ENCODE results near the gene KLHL21.
A peak's percentile ranks its signal among the peaks of the same experiment; 100 is the strongest.
"Not testable (repeated sequence)": the region's sequence is repeated elsewhere in the genome, so short reads cannot be mapped to it uniquely, and the experiment has no call there.

Gene KLHL21

DNA sequence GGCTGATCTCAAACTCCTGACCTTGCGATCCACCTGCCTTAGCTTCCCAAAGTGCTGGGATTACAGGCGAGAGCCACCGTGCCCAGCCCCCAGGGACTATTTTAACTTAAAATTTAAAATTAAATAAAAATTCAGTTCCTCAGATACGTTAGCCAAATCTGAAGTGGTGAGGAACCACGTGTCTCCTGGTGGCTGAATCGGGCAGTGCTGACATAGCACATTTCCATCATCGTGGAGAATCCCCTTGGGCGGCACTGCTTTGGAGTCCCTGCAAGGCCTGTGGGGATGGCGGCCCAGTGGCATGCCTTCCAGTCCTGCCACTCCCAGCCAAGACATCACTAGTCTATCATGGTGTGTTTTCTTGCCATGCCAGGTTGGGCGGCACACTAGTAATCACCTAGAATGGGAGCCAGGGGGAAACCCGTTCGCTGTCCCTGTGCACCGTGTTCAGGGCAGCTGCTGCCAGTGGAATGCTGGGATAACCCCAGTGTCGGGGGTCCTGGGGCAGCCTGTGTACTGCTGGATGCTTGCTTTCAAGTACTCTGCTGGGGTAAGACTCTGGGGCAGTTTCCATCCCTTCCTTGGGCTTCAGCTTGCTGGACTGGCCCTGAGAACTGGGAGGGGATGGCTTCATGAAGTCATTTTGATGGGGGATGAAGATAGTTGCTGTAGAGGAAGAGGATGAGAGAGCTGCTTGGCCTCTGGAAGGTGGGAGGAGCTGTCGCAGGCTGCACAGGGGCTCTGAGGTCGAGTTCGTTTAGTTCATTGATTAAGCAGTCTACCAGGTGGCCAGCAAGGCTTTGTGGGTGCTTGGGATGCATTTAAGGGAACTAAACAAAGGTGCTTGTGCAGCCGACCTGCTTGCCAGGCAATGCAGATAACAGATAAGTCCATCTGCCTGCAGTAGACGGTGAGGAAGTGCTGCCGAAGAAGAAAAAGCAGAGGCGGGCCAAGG is 18.3 kb downstream of the KLHL21 start:
- DNase-seq (ENCODE audit: low read depth in 2 of 2): no peak

DNA sequence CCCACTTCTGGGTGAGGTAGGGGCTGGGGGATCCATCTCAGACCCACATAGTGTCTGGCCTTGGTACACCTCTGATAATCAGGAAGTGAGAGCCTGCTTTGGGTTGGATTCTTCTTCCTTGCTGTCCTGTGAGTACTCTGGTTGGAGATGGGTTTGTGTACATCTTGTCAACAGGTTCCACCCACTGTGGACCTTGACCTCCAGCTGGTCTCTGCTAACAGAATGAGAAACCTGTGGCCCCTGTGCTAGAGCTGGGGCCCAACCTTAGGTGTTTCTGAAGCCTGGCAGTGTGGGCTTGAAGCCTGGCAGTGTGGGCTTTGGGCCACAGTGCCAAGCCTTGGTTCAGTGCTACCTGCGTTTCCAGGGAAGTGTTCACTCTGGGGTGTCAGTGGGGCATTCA is 20.3 kb downstream of the KLHL21 start:
- DNase-seq (ENCODE audit: low read depth in 2 of 2): no peak

DNA sequence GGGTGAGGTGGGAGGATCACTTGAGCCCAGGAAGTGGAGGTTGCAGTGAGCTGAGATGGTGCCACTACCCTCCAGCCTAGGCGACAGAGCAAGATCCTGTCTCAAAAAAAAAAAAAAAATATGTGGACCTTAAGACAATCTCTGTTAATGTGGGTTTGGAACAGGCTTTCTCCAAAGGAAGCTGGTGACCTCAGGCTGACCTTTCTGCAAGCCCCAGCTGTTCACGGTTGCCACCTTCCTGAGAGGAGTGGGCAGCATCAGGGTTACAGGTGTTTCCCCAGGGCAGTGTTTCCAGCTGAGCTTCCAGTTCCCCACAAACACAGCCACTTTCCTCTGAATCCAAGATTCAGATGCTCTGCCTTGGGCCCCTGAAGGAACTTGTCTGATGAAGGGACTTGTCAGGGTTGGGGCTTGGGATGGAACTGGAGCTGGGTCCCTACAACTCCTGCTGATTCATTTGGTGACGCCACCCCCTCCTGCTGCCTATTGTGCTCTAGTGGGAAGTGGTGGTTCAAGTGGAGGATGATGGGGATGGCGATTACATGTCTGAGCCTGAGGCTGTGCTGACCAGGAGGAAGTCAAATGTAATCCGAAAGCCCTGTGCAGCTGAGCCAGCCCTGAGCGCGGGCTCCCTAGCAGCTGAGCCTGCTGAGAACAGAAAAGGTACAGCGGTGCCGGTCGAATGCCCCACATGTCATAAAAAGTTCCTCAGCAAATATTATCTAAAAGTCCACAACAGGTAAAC is 20.9 kb downstream of the KLHL21 start:
- DNase-seq (ENCODE audit: low read depth in 2 of 2): no peak

DNA sequence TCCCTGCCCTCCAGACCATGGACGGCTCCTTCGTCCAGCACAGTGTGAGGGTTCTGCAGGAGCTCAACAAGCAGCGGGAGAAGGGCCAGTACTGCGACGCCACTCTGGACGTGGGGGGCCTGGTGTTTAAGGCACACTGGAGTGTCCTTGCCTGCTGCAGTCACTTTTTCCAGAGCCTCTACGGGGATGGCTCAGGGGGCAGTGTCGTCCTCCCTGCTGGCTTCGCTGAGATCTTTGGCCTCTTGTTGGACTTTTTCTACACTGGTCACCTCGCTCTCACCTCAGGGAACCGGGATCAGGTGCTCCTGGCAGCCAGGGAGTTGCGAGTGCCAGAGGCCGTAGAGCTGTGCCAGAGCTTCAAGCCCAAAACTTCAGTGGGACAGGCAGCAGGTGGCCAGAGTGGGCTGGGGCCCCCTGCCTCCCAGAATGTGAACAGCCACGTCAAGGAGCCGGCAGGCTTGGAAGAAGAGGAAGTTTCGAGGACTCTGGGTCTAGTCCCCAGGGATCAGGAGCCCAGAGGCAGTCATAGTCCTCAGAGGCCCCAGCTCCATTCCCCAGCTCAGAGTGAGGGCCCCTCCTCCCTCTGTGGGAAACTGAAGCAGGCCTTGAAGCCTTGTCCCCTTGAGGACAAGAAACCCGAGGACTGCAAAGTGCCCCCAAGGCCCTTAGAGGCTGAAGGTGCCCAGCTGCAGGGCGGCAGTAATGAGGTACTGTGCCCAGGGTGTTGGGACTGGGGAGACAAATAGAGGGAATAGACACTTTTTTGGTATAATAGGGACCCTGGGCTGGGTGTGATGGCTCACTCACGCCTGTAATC is 21.9 kb downstream of the KLHL21 start:
- no peak for DNase-seq (ENCODE audit: low read depth in 2 of 2)

DNA sequence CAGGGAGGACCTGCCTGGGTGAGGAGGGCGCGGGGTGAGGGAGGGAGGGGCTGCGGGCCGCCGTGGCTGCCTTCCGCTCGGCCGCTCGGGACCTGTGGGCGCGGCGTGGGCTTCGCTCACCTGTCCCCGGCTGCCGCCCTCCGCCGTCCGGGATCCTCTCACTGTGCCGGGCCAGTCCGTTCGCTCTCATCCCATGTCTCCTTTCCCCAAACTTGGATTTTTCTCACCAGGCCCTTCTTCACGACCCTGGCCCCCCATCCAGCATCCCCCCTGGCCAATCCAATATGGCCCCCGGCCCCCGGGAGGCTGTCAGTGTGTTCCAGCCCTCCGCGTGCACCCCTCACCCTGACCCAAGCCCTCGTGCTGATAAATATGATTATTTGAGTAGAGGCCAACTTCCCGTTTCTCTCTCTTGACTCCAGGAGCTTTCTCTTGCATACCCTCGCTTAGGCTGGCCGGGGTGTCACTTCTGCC is 22.5 kb downstream of the KLHL21 start:
- no peak for DNase-seq (ENCODE audit: low read depth in 2 of 2)

DNA sequence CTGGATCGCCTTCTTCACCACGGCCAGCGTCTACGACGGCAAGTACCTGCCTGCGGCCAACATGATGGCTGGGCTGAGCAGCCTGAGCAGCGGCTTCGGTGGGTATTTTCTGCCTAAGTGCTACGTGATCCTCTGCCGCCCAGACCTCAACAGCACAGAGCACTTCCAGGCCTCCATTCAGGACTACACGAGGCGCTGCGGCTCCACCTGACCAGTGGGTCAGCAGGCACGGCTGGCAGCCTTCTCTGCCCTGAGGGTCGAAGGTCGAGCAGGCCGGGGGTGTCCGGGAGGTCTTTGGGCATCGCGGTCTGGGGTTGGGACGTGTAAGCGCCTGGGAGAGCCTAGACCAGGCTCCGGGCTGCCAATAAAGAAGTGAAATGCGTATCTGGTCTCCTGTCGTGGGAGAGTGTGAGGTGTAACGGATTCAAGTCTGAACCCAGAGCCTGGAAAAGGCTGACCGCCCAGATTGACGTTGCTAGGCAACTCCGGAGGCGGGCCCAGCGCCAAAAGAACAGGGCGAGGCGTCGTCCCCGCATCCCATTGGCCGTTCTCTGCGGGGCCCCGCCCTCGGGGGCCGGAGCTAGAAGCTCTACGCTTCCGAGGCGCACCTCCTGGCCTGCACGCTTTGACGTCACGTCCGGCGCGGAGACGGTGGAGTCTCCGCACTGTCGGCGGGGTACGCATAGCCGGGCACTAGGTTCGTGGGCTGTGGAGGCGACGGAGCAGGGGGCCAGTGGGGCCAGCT is 23.1 kb downstream of the KLHL21 start, which contains the start of gene ZBTB48:
ZBTB48 (plus strand) TSS at position 621 of the 745 bp plus-strand sequence. CDS start 616 bp downstream, outside the sequence.
- DNase-seq (ENCODE audit: low read depth in 2 of 2): peak; percentile 93 to 95

DNA sequence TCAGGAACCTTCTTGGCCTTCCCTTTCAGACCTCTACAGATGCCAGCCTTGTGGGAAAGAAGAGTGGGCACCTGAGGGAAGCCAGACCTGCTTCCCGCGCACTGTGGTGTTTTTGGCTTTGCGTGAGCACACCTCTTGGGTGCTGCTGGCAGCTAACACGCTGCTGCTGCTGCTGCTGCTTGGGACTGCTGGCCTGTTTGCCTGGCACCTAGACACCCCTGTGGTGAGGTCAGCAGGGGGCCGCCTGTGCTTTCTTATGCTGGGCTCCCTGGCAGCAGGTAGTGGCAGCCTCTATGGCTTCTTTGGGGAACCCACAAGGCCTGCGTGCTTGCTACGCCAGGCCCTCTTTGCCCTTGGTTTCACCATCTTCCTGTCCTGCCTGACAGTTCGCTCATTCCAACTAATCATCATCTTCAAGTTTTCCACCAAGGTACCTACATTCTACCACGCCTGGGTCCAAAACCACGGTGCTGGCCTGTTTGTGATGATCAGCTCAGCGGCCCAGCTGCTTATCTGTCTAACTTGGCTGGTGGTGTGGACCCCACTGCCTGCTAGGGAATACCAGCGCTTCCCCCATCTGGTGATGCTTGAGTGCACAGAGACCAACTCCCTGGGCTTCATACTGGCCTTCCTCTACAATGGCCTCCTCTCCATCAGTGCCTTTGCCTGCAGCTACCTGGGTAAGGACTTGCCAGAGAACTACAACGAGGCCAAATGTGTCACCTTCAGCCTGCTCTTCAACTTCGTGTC is 23.9 kb downstream of the KLHL21 start:
- DNase-seq (ENCODE audit: low read depth in 2 of 2): no peak

DNA sequence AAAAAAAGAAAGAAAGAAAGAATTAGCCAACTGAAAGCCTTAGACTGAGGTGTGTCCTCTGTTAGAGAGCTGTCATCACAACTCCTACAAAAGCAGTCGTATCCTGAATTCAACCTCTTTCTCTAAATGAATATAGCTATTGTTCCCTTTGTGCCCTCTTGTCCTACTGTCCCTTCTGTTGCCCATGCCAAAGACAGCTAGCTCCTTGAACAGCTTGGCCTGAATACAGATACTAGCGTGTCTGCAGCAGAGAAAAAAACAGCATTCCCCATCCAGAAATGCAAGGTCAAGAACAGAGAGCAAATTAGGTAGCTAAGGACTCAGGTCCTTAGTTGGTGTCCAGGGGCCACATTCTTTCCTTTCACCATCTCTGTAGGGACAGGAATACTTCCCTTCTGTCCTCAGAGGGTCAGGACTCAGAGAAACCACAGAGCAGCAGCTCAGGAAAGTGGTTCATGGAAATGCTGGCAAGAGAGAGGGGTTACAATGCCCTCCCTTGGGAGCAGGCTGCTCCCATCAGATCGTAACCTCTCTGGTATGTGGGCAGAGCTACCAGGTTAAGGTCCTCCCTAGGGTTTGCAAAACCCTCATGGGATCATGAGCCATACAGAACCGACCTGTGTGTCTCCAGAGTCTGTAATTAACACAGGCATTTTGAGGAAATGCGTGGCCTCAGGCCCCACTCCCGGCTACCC is 24.7 kb downstream of the KLHL21 start:
- no peak for DNase-seq (ENCODE audit: low read depth in 2 of 2)

DNA sequence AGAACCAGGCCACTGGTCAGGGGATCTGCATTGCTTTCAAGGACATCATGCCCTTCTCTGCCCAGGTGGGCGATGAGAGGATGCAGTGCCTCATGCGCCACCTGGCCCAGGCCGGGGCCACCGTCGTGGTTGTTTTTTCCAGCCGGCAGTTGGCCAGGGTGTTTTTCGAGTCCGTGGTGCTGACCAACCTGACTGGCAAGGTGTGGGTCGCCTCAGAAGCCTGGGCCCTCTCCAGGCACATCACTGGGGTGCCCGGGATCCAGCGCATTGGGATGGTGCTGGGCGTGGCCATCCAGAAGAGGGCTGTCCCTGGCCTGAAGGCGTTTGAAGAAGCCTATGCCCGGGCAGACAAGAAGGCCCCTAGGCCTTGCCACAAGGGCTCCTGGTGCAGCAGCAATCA is 27.9 kb downstream of the KLHL21 start:
- no peak for DNase-seq (ENCODE audit: low read depth in 2 of 2)

DNA sequence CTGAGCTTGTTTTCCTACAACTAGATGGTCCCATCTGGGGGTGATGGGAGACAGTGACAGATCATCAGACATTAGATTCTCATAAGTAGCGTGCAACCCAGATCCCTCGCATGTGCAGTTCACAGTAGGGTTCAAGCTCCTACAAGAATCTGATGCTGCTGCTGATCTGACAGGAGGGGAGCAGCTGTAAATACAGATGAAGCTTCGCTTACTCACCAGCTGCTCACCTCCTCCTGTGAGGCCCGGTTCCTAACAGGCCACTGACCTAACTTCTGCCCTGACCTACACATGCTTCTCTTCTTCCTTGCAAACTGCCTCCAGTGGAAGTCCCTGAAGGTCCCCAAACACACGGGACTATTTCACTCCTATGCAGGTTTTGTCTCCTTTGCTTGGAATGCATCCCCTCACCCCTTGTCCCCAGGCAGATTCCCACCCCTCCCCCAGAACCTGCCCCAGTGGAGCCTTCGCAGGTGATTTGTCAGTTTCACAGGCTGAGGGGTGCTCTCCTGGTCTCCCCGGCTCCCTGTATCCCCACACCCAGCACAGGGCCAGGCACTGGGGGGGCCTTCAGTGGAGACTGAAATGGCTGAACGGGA is 28.5 kb downstream of the KLHL21 start:
- no peak for DNase-seq (ENCODE audit: low read depth in 2 of 2)

DNA sequence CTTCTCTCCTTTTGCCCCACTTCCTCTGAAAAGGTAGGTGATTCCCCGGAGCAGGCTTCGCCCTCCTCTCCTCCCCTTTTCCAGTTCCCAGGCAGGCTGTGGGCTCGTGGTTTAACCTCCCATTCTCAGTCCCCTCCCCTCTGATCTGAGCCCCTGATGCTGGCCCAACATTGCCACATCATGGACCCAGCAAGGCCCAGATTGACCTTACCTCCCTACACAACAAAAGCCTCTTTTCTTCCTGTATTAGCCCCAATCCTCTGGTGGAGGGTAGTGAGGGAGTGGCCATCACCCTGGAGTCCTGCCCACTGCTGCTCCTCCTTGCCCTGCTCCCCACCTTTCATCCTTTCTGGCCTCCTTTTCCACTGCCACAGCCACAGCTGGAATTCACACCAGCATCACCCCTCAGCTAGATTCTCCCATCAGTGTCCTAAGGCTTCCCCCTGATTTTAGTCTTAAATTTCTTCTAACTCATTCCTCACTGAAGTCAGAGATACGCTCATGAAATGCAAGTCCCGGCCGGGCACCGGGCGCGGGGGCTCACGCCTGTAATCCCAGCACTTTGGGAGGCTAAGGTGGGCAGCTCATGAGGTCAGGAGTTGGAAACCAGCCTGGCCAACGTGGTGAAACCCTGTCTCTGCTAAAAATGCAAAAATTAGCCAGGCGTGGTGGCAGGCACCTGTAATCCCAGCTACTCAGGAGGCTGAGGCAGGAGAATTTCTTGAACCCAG is 29.9 kb downstream of the KLHL21 start:
- no peak for DNase-seq (ENCODE audit: low read depth in 2 of 2)

DNA sequence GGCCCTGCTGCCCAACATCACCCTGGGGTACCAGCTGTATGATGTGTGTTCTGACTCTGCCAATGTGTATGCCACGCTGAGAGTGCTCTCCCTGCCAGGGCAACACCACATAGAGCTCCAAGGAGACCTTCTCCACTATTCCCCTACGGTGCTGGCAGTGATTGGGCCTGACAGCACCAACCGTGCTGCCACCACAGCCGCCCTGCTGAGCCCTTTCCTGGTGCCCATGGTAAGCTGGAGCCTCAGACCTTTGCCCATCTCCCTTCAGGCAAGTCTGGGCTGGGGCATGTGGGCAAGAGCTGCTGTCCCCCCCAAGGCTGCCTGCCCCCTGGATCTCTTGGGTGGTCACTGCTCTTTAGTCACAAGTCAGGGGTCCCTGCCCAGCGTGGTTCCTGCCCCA is 31.7 kb downstream of the KLHL21 start:
- DNase-seq (ENCODE audit: low read depth in 2 of 2): no peak

DNA sequence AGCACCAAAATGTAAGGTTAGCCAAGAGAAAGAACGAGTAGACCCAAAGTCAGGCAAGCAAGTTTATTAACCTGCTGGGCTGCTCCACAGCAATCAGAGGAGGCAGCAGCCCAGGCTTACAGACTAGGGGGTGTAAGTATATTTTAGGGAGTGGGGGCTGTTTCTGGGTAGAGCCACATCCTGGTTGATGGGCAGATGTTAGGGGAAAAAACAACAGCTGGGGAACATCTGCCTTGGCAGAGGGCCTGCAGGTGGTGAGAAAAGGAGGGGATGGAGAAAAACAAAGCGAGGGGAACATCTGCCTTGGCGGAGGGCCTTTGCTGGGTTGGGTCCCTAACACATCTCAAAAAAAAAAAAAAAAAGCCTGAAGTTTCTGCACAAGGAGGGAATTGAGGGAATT is 32.6 kb downstream of the KLHL21 start:
- no peak for DNase-seq (ENCODE audit: low read depth in 2 of 2)

DNA sequence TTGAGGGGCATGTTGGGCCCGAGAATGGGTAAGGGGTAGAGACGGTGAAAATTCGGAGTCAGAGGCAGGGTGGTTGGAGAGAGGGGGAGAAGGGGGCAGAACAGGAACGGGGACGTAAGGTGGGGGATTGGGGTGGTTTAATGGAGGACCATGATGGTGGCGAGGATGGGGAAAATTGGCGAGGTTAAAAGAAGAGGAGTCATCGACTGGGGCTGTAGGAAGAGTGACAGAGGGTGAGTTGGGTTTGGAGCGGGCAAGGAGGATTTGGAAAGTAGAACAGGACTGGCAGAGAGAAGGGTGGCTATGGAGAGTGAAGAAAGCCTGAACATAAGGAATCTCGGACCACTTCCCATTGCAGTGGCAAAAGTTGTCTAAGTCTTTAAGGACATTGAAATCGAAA is 33.6 kb downstream of the KLHL21 start:
- DNase-seq (ENCODE audit: low read depth in 2 of 2): no peak

DNA sequence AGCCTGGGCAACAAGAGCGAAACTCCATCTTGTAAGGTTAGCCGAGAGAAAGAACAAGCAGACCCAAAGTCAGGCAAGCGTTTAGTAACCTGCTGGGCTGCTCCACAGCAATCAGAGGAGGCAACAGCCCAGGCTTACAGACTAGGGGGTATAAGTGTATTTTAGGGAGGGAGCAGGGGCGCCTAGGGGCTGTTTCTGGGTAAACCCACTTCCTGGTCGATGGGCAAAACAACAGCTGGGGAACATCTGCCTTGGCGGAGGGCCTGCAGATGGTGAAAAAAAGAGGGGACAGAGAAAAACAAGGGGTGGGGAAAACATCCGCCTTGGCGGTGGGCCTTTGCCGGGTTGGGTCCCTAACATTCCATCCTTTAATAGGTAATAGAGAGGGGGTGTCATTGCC is 42.4 kb downstream of the KLHL21 start:
- no peak for DNase-seq (ENCODE audit: low read depth in 2 of 2)

DNA sequence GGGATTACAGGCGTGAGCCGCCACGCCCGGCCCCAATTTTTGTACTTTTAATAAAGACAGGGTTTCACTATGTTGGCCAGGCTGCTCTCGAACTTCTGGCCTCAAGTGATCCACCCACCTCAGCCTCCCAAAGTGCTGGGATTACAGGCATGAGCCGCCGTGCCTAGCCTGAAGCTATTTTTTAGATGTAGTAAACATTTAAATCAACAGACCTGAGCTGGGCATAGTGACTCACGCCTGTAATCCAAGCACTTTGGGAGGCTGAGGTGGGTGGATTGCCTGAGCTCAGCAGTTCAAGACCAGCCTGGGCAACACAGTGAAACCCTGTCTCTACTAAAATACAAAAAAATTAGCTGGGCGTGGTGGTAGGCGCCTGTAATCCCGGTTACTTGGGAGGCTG is 43.5 kb downstream of the KLHL21 start:
- not testable (repeated sequence) for DNase-seq (ENCODE audit: low read depth in 2 of 2)

DNA sequence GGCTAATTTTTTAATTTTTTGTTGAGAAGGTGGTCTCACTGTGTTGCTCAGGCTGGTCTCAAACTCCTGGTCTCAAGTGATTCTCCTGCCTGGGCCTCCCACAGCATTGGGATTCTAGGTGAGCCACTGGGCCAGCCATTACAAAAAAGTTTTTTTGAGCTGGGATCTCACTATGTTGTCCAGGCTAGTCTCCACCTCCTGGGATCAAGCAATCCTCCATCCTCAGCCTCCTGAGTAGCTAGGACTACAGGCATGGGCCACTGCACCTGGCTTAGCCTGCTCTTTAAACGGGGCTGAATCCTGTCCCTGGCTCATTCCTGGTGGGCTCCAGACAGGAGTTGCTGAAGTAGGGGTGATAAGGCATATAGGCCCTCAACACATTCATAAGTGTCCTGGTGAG is 45.1 kb downstream of the KLHL21 start:
- DNase-seq (ENCODE audit: low read depth in 2 of 2): no peak

DNA sequence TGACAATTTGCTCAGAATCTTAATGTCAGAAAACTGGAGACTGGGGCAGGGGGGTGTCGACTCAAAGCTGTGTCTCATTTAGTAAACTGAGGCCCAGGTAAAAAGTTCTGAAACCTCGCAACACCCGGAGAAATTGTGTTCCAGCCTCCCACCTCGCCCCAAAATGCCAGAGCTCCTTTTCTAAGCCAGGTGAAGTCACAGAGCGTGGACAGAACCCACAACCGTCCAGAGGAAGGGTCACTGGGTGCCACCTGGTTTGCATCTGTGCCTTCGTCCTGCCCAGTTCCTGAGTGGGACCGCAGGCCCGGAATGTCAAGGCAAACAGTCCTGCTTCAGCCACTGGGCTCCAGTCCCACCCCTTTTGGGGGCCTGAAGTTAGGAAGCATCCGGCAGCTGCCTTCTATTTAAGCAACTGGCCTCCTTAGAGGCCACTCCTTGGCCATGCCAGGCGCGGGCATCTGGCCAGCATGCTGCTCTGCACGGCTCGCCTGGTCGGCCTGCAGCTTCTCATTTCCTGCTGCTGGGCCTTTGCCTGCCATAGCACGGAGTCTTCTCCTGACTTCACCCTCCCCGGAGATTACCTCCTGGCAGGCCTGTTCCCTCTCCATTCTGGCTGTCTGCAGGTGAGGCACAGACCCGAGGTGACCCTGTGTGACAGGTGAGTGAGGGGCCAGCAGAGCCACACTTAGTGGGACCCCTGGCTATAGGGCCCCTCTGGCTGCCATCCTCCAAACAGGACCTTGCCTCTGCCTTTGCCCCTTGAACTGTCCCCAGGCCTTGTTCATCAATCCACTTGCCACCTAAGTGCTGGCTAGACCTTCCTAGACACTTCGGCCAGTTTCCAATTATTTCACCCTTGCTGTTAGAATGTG is 47.5 kb downstream of the KLHL21 start, which contains the start of gene TAS1R1:
TAS1R1 (plus strand) TSS at position 401 of the 872 bp plus-strand sequence; CDS start at position 468, 67 bp downstream.
- DNase-seq (ENCODE audit: low read depth in 2 of 2): no peak

All from activated CD8-positive, alpha-beta memory T cell treated with anti-CD3 and anti-CD28 coated beads for 4 hours (primary cell).